ENCODE results near the gene GABRB1. TPM values are rescaled to one million over a fixed set of nuclear protein-coding genes. Genes with fewer than 3 reads are reported as not detected.

Gene GABRB1
- total and polyA plus RNA-seq, 2 donors (not counting 3 experiments of a cell fraction or from before 2014, with no cell fraction given): not detected

GRCh38 chr4:47278631-47279030, 247.3 kb downstream of the GABRB1 start:
- FAIRE-seq: no peak
- BruUV-seq (replicated peaks): no TSS peak
- intact Hi-C loops (cut with micrococcal nuclease): no loop called here
- H3K4me2 ChIP-seq (ENCODE audit: insufficient read depth, low read length): no peak overlapping the region
- no peak overlapping the region for H3K9ac ChIP-seq (replicated peaks; ENCODE audit: extremely low read depth, insufficient read depth, low read length)
- H3K9me3 ChIP-seq (replicated peaks; ENCODE audit: control insufficient read depth, insufficient read depth, low read length): no peaks in the 10 kb centered on the region
- DNase-seq (ENCODE audit: low read depth, low spot score): no peak
- TF ChIP-seq POLR2A (IDR thresholded peaks at IDR 0.05; ENCODE audit: low read depth, low read length) (no peak), JUN (IDR thresholded peaks at IDR 0.05; ENCODE audit: borderline replicate concordance, insufficient read depth, insufficient read length, low read depth) (no peak), MYC (IDR thresholded peaks at IDR 0.05; ENCODE audit: low read depth, low read length) (no peak), CTCF (IDR thresholded peaks at IDR 0.05; ENCODE audit: extremely low read depth in 1 of 2, insufficient read depth in 1 of 2, low read depth in 1 of 2, low read length in 2 of 2) (no peak)
- H3K4me3 ChIP-seq (replicated peaks in 1 of 3; ENCODE audit: insufficient read depth in 1 of 3, low read depth in 1 of 3, low read length in 3 of 3): no peak overlapping the region
- CTCF ChIA-PET: no interaction called here
- POLR2A ChIA-PET: no interaction called here
- no peak overlapping the region for H2AFZ ChIP-seq (ENCODE audit: low read depth, low read length)
- no peaks in the 10 kb centered on the region for H3K9me1 ChIP-seq (replicated peaks; ENCODE audit: control insufficient read depth, extremely low read depth, insufficient read depth, low read length)
- no peaks in the 10 kb centered on the region for H3K36me3 ChIP-seq (ENCODE audit: control insufficient read depth in 2 of 2, extremely low read depth in 1 of 2, insufficient read depth in 2 of 2, low read length in 2 of 2)
- no peaks in the 10 kb centered on the region for H3K4me1 ChIP-seq (ENCODE audit: control insufficient read depth, extremely low read depth, insufficient read depth, low read length)
- dilution Hi-C loops (cut with MboI; ENCODE audit: extremely low pct_ligation_motif_present, low sequenced_read_pairs): no loop called here
- H4K20me1 ChIP-seq (replicated peaks; ENCODE audit: control insufficient read depth, extremely low read depth, insufficient read depth, low read length): no peaks in the 10 kb centered on the region
- H3K27ac ChIP-seq (ENCODE audit: insufficient read depth, low read depth, low read length): no peak overlapping the region
- H3K79me2 ChIP-seq (ENCODE audit: control insufficient read depth, insufficient read depth, low read length): no peaks in the 10 kb centered on the region
- no peaks in the 10 kb centered on the region for H3K27me3 ChIP-seq (ENCODE audit: control insufficient read depth in 2 of 2, insufficient read depth in 2 of 2, low read length in 2 of 2)

- H3K9ac ChIP-seq (replicated peaks; ENCODE audit: extremely low read depth, insufficient read depth, low read length): no peak overlapping the region
- FAIRE-seq (no peak), DNase-seq (ENCODE audit: low read depth, low spot score) (no peak)
- H3K9me1 ChIP-seq (replicated peaks; ENCODE audit: control insufficient read depth, extremely low read depth, insufficient read depth, low read length): no peaks in the 10 kb centered on the region
- CTCF ChIA-PET: no interaction called here
- TF ChIP-seq GATA2 (IDR thresholded peaks at IDR 0.05; ENCODE audit: insufficient read depth, insufficient read length, low read depth, low read length) (no peak), JUN (IDR thresholded peaks at IDR 0.05; ENCODE audit: borderline replicate concordance, insufficient read depth, insufficient read length, low read depth) (peak; percentile 10), MAX (IDR thresholded peaks at IDR 0.05; ENCODE audit: insufficient read depth, insufficient read length) (no peak), POLR2AphosphoS5 (IDR thresholded peaks at IDR 0.05; ENCODE audit: insufficient read depth, low read depth, low read length) (no peak)
- no peak overlapping the region for H2AFZ ChIP-seq (ENCODE audit: low read depth, low read length)
- no peaks in the 10 kb centered on the region for H3K27me3 ChIP-seq (ENCODE audit: control insufficient read depth in 2 of 2, insufficient read depth in 2 of 2, low read length in 2 of 2)
- no peaks in the 10 kb centered on the region for H3K9me3 ChIP-seq (replicated peaks; ENCODE audit: control insufficient read depth, insufficient read depth, low read length)
- dilution Hi-C loops (cut with MboI; ENCODE audit: extremely low pct_ligation_motif_present, low sequenced_read_pairs) (no loop called here), intact Hi-C loops (cut with micrococcal nuclease) (no loop called here)
- H3K4me2 ChIP-seq (ENCODE audit: insufficient read depth, low read length): no peak overlapping the region
- H3K36me3 ChIP-seq (ENCODE audit: control insufficient read depth in 2 of 2, extremely low read depth in 1 of 2, insufficient read depth in 2 of 2, low read length in 2 of 2): no peaks in the 10 kb centered on the region
- no TSS peak for BruUV-seq (replicated peaks)
- H4K20me1 ChIP-seq (replicated peaks; ENCODE audit: control insufficient read depth, extremely low read depth, insufficient read depth, low read length): no peaks in the 10 kb centered on the region
- POLR2A ChIA-PET: no interaction called here
- no peaks in the 10 kb centered on the region for H3K79me2 ChIP-seq (ENCODE audit: control insufficient read depth, insufficient read depth, low read length)
- no peak overlapping the region for H3K4me3 ChIP-seq (replicated peaks in 1 of 3; ENCODE audit: insufficient read depth in 1 of 3, low read depth in 1 of 3, low read length in 3 of 3)
- H3K27ac ChIP-seq (ENCODE audit: insufficient read depth, low read depth, low read length): no peak overlapping the region
- H3K4me1 ChIP-seq (ENCODE audit: control insufficient read depth, extremely low read depth, insufficient read depth, low read length): no peaks in the 10 kb centered on the region
These were observed 256.4 kb downstream of the GABRB1 start for GRCh38 chr4:47287735-47288134.

All from endothelial cell of umbilical vein (primary cell).